ENCODE measurements around the gene AKIRIN2.

The AKIRIN2 gene

DNA sequence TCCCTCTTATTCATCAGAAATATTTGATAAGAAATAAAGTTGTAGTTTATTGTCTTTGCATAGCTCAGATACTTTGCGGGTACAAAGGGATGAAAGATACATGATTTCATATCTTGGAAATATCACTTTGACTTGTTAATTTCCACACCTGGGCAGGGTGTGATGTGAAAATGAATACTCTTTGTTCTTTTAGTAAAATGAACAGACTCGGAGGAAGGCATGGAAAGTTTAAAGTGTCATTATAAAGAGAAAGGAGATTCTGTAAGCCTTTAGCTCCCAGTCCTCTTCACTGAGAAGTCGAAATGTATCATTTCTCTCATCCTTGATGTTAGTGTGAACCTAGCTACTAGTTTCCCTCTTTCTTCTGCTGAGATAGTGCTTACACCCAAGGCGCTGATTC lies 36.7 kb upstream of the AKIRIN2 start:
- no peak overlapping the region for H3K27ac ChIP-seq
- TF ChIP-seq, protein P1, sequence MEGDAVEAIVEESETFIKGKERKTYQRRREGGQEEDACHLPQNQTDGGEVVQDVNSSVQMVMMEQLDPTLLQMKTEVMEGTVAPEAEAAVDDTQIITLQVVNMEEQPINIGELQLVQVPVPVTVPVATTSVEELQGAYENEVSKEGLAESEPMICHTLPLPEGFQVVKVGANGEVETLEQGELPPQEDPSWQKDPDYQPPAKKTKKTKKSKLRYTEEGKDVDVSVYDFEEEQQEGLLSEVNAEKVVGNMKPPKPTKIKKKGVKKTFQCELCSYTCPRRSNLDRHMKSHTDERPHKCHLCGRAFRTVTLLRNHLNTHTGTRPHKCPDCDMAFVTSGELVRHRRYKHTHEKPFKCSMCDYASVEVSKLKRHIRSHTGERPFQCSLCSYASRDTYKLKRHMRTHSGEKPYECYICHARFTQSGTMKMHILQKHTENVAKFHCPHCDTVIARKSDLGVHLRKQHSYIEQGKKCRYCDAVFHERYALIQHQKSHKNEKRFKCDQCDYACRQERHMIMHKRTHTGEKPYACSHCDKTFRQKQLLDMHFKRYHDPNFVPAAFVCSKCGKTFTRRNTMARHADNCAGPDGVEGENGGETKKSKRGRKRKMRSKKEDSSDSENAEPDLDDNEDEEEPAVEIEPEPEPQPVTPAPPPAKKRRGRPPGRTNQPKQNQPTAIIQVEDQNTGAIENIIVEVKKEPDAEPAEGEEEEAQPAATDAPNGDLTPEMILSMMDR (conservative IDR thresholded peaks at IDR 0.05; ENCODE audit: low read depth): no peak
- ChIA-PET POLR2A (ENCODE audit: low non-redundant PET) (no interaction called here), CTCF (interaction anchor here (0.7 kb wide), 1 partner anchor 103 kb away, joined by 3 read pairs; no protein-coding TSS in a partner anchor)
- DNase-seq (ENCODE audit: low spot score): no peak

DNA sequence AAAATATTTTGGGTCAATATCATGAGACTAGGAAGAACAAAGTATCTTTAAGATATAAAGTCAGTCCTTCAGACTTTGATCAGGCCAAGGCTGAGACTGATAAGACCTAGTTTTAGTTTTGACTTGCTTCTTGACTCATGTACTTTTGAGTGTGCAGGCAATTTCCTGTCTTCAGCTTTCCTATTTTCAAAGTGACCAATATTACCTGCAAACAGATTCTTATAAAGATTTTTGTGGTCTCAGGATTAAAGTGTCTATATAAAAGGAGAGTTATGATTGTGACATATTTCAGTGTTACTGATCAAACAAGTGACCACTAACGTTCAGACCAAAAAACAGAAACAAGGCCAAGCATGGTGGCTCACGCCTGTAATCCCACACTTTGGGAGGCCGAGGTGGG lies 36.0 kb upstream of the AKIRIN2 start:
- TF ChIP-seq, protein P1 (conservative IDR thresholded peaks at IDR 0.05; ENCODE audit: low read depth): no peak
- CTCF ChIA-PET: no interaction called here

DNA sequence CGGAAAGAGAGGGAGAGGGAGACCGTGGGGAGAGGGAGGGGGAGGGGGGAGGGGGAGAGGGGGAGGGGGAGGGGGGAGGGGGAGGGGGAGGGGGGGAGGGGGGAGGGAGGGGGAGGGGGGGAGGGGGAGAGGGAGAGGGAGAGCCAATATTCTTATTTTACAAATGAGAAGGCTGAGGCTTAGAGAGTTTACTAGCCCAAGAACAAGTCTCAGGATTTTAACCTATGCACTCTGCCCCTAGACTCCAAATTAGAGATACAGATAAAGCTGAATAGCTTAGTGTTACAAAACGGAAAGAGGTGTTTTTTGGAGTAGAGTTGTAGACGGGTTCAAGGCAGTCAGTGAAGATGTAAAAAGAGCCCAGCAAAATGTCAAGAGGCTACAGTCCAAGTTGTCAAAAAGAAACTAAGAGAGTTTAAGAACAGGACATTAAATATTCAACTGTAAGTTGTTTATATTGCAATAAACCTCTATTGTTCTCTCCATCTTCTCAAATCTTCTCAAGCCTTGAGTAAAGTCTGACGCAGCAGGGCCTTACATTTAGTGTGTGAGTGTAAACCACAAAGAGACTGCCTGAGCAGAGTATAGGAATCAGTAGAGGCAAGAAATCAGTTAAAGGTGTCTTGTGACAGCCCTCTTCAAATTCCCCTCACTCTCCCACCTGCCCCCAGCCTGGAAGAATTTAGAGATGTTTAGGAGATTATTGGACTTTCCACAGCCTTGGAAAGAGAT lies 34.9 kb upstream of the AKIRIN2 start:
- ChIA-PET CTCF (no interaction called here), POLR2A (ENCODE audit: low non-redundant PET) (interaction anchor here (0.7 kb wide), 1 partner anchor 55 kb away, joined by 3 read pairs; no protein-coding TSS in a partner anchor)
- DNase-seq (ENCODE audit: low spot score): no peak
- no peak overlapping the region for H3K27ac ChIP-seq
- TF ChIP-seq, protein P1 (conservative IDR thresholded peaks at IDR 0.05; ENCODE audit: low read depth): no peak

More for the DNA sequence above, 36.0 kb upstream of the AKIRIN2 start:
- POLR2A ChIA-PET (ENCODE audit: low non-redundant PET): no interaction called here
- no peak overlapping the region for H3K27ac ChIP-seq
- no peak for DNase-seq (ENCODE audit: low spot score)

DNA sequence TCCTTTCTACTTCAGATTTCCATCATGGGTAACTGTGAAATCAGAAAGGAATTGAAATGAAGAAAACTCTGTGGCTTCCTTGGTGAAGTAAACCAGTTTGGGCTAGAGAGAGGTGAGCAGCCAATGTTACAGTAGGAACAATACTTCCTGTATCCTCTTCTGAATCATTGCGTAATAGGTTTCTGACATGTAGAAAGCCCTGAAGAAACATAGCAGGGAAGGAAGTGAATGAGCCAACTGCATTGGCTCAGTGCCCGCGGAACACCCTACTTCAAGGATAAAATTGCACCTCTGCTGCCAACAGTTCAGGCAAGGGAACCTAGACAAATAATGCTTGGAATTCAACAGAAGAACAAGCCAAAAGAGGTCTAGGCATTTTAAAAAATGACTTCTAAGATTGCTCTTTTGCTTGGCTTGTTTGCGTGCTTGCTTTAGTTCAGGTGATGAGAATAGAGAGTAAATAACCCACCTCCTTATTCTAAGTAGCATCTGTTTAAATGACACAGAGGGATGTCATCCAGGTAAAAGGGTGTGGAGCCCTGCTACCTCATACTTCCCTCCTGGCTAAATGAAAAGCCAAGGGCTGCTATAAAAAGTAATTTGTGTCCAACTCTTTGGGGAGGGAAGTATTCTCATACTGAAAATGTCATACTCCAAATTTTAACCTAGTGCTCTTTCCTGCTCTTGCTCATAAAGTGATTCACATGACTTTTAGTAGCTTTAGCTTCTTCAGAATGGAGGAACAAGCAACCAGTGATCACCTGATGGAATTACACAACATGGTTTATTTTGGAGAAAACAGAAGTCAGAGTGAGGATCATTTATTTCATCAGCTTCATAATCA lies 30.0 kb upstream of the AKIRIN2 start:
- peak; percentile 83 for DNase-seq (ENCODE audit: low spot score)
- TF ChIP-seq, protein P1 (conservative IDR thresholded peaks at IDR 0.05; ENCODE audit: low read depth): no peak
- H3K27ac ChIP-seq: peak overlapping the region; percentile 92
- ChIA-PET CTCF (interaction anchor here (1.2 kb wide), 1 partner anchor 27 kb away, joined by 5 read pairs; no protein-coding TSS in a partner anchor), POLR2A (ENCODE audit: low non-redundant PET) (interaction anchor here (0.7 kb wide), 1 partner anchor 34 kb away, joined by 5 read pairs; no protein-coding TSS in a partner anchor)

DNA sequence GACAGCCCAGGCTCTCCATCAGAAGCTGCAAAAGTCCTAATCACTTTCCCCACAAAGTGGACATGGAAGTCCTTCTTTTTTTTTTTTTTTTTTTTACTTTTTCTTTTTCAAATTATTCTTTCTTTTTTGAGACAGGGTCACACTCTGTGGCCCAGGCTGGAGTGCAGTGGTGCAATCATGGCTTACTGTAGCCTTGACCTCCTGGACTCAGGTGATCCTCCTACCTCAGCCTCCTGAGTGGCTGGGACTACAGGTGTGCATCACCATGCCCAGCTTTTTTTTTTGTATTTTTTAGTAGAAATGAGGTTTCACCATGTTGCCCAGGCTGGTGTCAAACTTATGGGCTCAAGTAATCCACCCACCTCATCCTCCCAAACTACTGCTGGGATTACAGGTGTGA lies 29.0 kb upstream of the AKIRIN2 start:
- H3K27ac ChIP-seq: peak overlapping the region; percentile 87
- DNase-seq (ENCODE audit: low spot score): no peak
- ChIA-PET CTCF (no interaction called here), POLR2A (ENCODE audit: low non-redundant PET) (no interaction called here)
- TF ChIP-seq, protein P1 (conservative IDR thresholded peaks at IDR 0.05; ENCODE audit: low read depth): no peak

DNA sequence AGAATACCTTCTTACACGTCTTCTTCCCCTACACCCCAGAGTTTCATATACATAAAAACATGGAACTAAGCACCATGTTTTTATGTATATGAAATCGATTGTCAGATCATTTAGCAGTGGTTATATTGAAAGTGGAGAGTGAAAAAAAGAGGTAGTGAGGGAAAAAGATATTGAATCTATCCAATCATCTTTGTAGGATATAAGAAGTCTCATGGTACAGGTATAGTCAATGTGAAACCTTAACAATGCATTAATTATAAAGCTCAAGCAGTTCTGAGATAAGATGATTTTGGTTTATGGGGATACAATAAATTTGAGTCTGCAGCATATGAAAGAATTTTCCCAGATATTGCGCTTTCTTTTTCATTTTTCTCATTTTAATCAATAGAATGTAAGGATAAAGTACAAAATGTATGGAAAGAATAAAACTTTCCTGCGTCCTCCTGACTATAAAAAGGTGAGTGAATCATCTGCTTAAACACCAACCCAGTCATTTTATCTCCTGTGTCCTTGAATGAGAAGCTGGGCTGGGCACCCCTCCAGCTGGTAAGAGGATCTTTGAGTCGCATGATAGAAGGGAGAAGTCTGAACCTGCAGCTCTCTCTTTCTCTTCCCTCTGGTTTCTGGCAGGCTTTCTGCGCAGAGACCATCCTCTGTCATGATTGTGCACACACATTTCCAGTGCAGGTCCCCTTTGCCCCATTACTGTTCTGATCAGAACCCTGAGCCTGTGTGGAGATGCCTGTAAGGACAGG lies 28.1 kb upstream of the AKIRIN2 start:
- ChIA-PET POLR2A (ENCODE audit: low non-redundant PET) (interaction anchor here (1.0 kb wide), 1 partner anchor 29 kb away, joined by 3 read pairs; no protein-coding TSS in a partner anchor), CTCF (no interaction called here)
- DNase-seq (ENCODE audit: low spot score): peak; percentile 41
- TF ChIP-seq, protein P1 (conservative IDR thresholded peaks at IDR 0.05; ENCODE audit: low read depth): no peak
- H3K27ac ChIP-seq: peak overlapping the region; percentile 87

Measured in RWPE1 (cell line).